ENCODE data around the gene DUOXA1. TPM values are rescaled to one million over a fixed set of nuclear protein-coding genes. Genes with fewer than 3 reads are reported as not detected.

Gene DUOXA1
- total and polyA plus RNA-seq, 2 of the 4 experiments (the other 2 are of a cell fraction): 0.02 TPM; not detected in 1

- Histone ChIP-seq H3K27me3 (ENCODE audit: control insufficient read depth, insufficient read depth, low read length) (peaks cover 34% of the 10 kb centered on the region), H4K5ac (ENCODE audit: low read depth, low read length) (peak overlapping the region; percentile 23; the same call in 1 of the 2 replicates), H3K14ac (replicated peaks; ENCODE audit: low read depth, low read length) (0 out of 2 replicates have a peak overlapping the region, but pooled peaks have one; percentile 3), H3K9me1 (ENCODE audit: insufficient read depth, low read length) (peaks cover 9% of the 10 kb centered on the region), H4K91ac (ENCODE audit: insufficient read depth, low read depth, low read length) (peak overlapping the region; percentile 74), H2BK5ac (ENCODE audit: low read depth, low read length, poor library complexity, severe bottlenecking) (peak overlapping the region; percentile 39), H4K20me1 (ENCODE audit: insufficient read depth, low read length) (no peaks in the 10 kb centered on the region), H3K4ac (ENCODE audit: low read depth, low read length) (peak overlapping the region; percentile 30), H3K9me3 (ENCODE audit: control insufficient read depth, insufficient read depth, low read length) (no peaks in the 10 kb centered on the region), H4K8ac (ENCODE audit: low read depth in 2 of 2, low read length in 2 of 2) (no peak overlapping the region; a peak in 2 of 4 replicates), H3K4me3 (ENCODE audit: insufficient read depth, low read depth, low read length) (no peak overlapping the region), H3K4me2 (ENCODE audit: low read depth, low read length) (peak overlapping the region; percentile 3; the same call in 1 of the 2 replicates), H3K4me1 (ENCODE audit: control insufficient read depth, insufficient read depth, low read length) (peaks cover 10% of the 10 kb centered on the region; the same call in 1 of the 2 replicates), H2BK120ac (ENCODE audit: low read depth, low read length) (peak overlapping the region; percentile 67), H3K56ac (ENCODE audit: extremely low read depth, insufficient read depth, low read length) (no peak overlapping the region; the same call in 1 of the 2 replicates), H2AK9ac (replicated peaks; ENCODE audit: low read depth, low read length, poor library complexity) (peak overlapping the region; percentile 58), H2AFZ (replicated peaks; ENCODE audit: low read length, poor library complexity) (no peak overlapping the region), H3K79me1 (ENCODE audit: low read depth in 1 of 2, low read length in 2 of 2) (no peaks in the 10 kb centered on the region), H3K18ac (ENCODE audit: low read depth, low read length) (peak overlapping the region; percentile 56), H2BK20ac (ENCODE audit: low read depth, low read length) (peak overlapping the region; percentile 77; the same call in 1 of the 2 replicates), H3K9ac (ENCODE audit: low read depth, low read length) (no peak overlapping the region), H3K23ac (ENCODE audit: low read depth, low read length) (peak overlapping the region; percentile 51; the same call in 1 of the 2 replicates), H2BK15ac (ENCODE audit: low read depth, low read length) (no peak overlapping the region; the same call in 2 of the 3 replicates), H3K36me3 (ENCODE audit: control insufficient read depth, insufficient read depth, low read length) (no peaks in the 10 kb centered on the region), H2AK5ac (ENCODE audit: low read depth, low read length) (peak overlapping the region; percentile 48; the same call in 1 of the 2 replicates), H3K27ac (ENCODE audit: insufficient read depth, low read length) (peak overlapping the region; percentile 62; the same call in 1 of the 2 replicates)
- dilution Hi-C loops (cut with HindIII; ENCODE audit: low sequenced_read_pairs, unreplicated experiment): no loop called here
- in situ Hi-C loops (cut with MboI; ENCODE audit: low sequenced_read_pairs): no loop called here
- no TSS peak for BruUV-seq (replicated peaks)
- intact Hi-C loops (cut with micrococcal nuclease): loop anchor here (5.0 kb wide), 1 partner anchor 69 kb away; the partner anchor contains the start of gene SORD
- ATAC-seq (ENCODE audit: low read depth): peak; percentile 36
- ChIA-PET CTCF (no interaction called here), POLR2A (ENCODE audit: unreplicated experiment) (no interaction called here)
- TF ChIP-seq CEBPB (IDR thresholded peaks at IDR 0.05; ENCODE audit: low read depth, low read length): no peak
- no peak for TF ChIP-seq RCOR1 (IDR thresholded peaks at IDR 0.05; ENCODE audit: insufficient replicate concordance, low read length)
- TF ChIP-seq RAD21 (IDR thresholded peaks at IDR 0.05; ENCODE audit: low read length): no peak
- TF ChIP-seq, protein P1, sequence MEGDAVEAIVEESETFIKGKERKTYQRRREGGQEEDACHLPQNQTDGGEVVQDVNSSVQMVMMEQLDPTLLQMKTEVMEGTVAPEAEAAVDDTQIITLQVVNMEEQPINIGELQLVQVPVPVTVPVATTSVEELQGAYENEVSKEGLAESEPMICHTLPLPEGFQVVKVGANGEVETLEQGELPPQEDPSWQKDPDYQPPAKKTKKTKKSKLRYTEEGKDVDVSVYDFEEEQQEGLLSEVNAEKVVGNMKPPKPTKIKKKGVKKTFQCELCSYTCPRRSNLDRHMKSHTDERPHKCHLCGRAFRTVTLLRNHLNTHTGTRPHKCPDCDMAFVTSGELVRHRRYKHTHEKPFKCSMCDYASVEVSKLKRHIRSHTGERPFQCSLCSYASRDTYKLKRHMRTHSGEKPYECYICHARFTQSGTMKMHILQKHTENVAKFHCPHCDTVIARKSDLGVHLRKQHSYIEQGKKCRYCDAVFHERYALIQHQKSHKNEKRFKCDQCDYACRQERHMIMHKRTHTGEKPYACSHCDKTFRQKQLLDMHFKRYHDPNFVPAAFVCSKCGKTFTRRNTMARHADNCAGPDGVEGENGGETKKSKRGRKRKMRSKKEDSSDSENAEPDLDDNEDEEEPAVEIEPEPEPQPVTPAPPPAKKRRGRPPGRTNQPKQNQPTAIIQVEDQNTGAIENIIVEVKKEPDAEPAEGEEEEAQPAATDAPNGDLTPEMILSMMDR (conservative IDR thresholded peaks at IDR 0.05; ENCODE audit: low read depth, low read length): no peak
- TF ChIP-seq NFE2L2 (IDR thresholded peaks at IDR 0.05; ENCODE audit: low read depth, low read length): no peak
- no peak for TF ChIP-seq SMC3 (IDR thresholded peaks at IDR 0.05; ENCODE audit: low read depth, low read length)
- no peak for TF ChIP-seq ELK1 (IDR thresholded peaks at IDR 0.05; ENCODE audit: borderline replicate concordance, low read depth, low read length)
- WGBS, 2 experiments (ENCODE audit: extremely low coverage in 2 of 2, insufficient read length in 1 of 2): no CpG with 5 or more reads among the region's 2 CpGs
- DNase-seq: no peak
Observed at GRCh38 chr15:45091576-45091975, 38.1 kb downstream of the DUOXA1 start.

Data from IMR-90 (cell line).